Measurements from ENCODE around the gene SLC19A1.

SLC19A1 gene

DNA sequence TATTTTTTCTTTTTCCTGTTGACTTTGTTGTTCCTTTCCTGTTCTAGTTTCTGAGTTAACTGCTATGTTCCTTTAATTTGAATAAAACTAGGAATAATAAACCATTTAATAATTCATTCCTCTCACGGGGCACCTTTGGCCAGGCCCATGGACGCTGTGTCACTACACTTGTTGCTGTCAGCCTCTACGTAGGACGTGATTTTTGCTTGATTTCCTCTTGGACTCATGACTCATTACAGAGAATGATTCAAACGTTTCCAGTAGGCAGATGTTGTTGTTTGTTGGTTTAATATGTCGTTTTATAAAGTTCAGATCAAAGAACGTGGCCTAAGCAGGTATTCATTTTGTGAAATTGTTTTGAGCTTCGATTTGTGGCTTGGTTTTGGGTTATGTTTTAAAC is 9.1 kb upstream of the SLC19A1 start:
- Histone ChIP-seq H3K27ac (peak overlapping the region; percentile 83), H3K9me3 (ENCODE audit: low read depth, low read length) (no peaks in the 10 kb centered on the region), H3K4me3 (0 out of 2 replicates have a peak overlapping the region, but pooled peaks have one; percentile 30), H3K36me3 (ENCODE audit: insufficient read depth, low read length) (no peaks in the 10 kb centered on the region), H3K9ac (ENCODE audit: insufficient read length) (peak overlapping the region; percentile 51)
- TF ChIP-seq FOXP2 (optimal IDR thresholded peaks at IDR 0.05; ENCODE audit: control extremely low read depth, extremely low read length, insufficient read depth) (no peak), POLR2AphosphoS5 (IDR thresholded peaks at IDR 0.05; ENCODE audit: borderline replicate concordance, low read depth, low read length) (no peak), EZH2 (IDR thresholded peaks at IDR 0.05) (no peak)
- DNase-seq (ENCODE audit: low read depth, low spot score), result no peak

DNA sequence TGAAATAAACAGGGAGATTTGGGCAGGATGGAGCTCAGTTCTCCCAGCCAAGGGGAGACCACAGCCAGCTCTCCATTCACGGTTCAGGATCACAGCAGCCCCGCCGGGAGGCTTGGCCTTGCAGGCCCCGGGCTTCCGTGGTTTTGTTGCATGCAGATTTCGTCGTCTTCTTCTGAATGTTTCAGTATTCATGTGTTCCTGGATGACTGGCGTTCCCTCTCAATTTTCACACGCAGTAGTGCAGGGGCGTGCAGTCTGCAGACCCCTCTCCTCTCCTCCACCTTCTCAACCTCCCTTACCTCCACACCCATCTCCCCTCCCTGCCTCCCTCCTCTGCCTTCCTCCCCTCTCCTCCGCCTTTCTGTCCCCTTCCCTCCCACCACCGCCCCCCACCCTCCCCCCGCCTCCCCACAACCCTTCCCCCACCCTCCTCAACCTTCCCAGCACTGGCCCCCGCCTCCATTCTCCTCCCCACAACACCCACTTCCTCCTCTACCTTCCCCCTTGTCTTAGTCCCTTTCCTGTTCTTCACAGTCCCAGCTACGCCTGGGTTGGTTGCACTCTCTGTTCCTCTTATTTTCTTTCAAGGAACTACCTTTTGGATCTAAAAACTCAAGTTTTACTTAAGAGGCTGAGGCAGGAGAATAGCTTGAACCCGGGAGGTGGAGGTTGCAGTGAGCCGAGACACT is 8.4 kb upstream of the SLC19A1 start:
- DNase-seq (ENCODE audit: low read depth, low spot score), result no peak
- peak overlapping the region; percentile 83 for H3K27ac ChIP-seq
- peak overlapping the region; percentile 51 for H3K9ac ChIP-seq (ENCODE audit: insufficient read length)

DNA sequence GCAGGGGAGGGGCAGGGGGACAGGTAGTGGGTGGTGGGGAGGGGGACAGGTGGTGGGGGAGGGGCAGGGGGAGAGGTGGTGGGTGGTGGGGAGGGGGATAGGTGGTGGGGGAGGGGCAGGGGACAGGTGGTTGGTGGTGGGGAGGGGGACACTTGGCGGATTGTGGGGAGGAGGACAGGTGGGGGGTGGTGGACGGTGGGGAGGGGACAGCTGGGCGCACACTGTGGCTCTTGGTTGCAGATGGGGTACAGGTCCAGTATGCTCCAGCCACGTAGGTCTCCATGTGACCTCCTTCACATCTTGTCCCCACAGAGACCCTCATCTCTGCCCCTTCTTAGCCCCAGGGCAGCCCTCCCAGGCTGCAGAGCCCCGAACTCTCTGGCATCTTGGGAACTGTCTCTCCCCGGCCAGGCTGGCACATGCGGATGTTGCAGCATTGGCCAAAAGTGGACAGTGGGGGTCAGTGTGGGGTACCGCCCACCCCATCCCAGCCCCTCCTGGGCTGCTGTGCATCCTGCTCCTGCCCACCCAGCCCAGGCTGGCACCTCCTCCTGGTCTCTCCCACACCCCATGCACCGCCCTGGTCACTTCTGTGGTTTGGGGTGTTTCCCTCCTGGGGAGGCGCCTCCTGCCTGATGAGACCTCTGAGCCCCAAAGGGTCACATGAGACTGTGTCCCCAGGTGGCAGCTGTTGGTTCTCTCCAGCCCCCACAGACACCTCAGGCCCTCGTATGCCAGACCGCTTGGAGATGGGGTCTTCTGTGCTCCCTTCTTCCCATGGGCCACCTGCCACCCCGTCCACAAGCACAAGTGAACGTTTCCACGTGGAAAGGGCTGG is 7.6 kb upstream of the SLC19A1 start:
- TF ChIP-seq POLR2AphosphoS5 (IDR thresholded peaks at IDR 0.05; ENCODE audit: borderline replicate concordance, low read depth, low read length), result no peak
- TF ChIP-seq FOXP2 (optimal IDR thresholded peaks at IDR 0.05; ENCODE audit: control extremely low read depth, extremely low read length, insufficient read depth), result no peak
- TF ChIP-seq EZH2 (IDR thresholded peaks at IDR 0.05), result no peak

More for the DNA sequence above, 8.4 kb upstream of the SLC19A1 start:
- Histone ChIP-seq H3K9me3 (ENCODE audit: low read depth, low read length) (no peaks in the 10 kb centered on the region), H3K36me3 (ENCODE audit: insufficient read depth, low read length) (no peaks in the 10 kb centered on the region), H3K4me3 (0 out of 2 replicates have a peak overlapping the region, but pooled peaks have one; percentile 30)
- TF ChIP-seq EZH2 (IDR thresholded peaks at IDR 0.05), result no peak
- TF ChIP-seq POLR2AphosphoS5 (IDR thresholded peaks at IDR 0.05; ENCODE audit: borderline replicate concordance, low read depth, low read length), result no peak
- TF ChIP-seq FOXP2 (optimal IDR thresholded peaks at IDR 0.05; ENCODE audit: control extremely low read depth, extremely low read length, insufficient read depth), result no peak

DNA sequence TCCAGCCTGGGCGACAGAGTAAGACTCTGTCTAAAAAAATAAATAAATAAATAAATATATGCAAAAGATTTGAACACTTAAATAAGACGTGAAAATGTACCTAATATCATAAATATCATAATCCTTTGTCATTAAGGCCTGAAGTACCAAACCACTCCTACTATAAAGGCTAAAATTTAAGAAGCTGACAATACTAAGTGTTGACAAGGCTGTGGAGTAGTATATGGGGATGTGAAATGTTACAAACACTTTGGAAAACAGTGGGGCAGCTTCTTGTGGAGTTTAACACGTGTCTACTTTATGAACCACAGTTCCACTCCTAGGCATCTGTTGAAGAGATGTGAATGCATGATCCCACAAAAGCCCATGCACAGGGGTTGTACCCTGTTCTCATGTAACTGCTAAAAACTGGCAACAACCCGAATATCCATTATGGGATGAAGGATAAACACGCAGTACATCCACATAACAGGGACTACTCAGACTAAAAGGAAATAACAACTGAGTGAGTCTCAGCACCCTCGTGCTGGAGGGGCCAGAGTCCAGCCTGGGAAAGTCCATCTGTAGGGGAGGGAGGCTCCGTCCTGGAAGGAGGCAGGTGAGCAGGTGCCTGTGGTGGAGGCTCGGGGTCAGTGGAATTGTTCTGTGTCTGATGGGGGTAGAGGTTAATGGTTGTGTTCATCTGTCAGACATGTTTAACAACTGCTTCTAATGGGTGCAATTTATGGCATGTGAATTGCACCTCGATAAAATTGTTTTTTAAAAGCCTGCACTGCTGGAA is 6.7 kb upstream of the SLC19A1 start:
- no peak overlapping the region for H3K27ac ChIP-seq
- DNase-seq (ENCODE audit: low read depth, low spot score), result no peak
- H3K36me3 ChIP-seq (ENCODE audit: insufficient read depth, low read length), result no peaks in the 10 kb centered on the region
- H3K9ac ChIP-seq (ENCODE audit: insufficient read length), result no peak overlapping the region
- TF ChIP-seq EZH2 (IDR thresholded peaks at IDR 0.05) (no peak), POLR2AphosphoS5 (IDR thresholded peaks at IDR 0.05; ENCODE audit: borderline replicate concordance, low read depth, low read length) (no peak), FOXP2 (optimal IDR thresholded peaks at IDR 0.05; ENCODE audit: control extremely low read depth, extremely low read length, insufficient read depth) (no peak)
- H3K9me3 ChIP-seq (ENCODE audit: low read depth, low read length), result no peaks in the 10 kb centered on the region
- no peak overlapping the region for H3K4me3 ChIP-seq

More for the DNA sequence above, 7.6 kb upstream of the SLC19A1 start:
- Histone ChIP-seq H3K4me3 (no peak overlapping the region), H3K9me3 (ENCODE audit: low read depth, low read length) (no peaks in the 10 kb centered on the region), H3K36me3 (ENCODE audit: insufficient read depth, low read length) (no peaks in the 10 kb centered on the region), H3K9ac (ENCODE audit: insufficient read length) (no peak overlapping the region), H3K27ac (no peak overlapping the region)
- no peak for DNase-seq (ENCODE audit: low read depth, low spot score)

DNA sequence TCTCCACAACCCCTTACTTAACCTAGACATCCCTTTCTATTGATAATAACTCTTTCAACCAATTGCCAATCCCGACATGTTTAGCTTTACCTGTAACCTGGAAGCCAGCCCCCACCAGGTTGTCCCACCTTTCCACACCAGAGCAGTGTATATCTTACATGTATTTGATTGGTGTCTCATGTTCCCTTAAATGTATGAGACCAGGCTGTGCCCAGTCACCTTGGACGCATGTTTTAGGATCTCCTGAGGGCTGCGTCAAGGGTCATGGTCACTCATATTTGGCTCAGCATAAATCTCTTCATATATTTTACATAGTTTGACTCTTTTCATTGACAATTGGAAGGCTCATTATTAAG is 5.3 kb upstream of the SLC19A1 start:
- Histone ChIP-seq H3K9me3 (ENCODE audit: low read depth, low read length) (no peaks in the 10 kb centered on the region), H3K27ac (no peak overlapping the region), H3K9ac (ENCODE audit: insufficient read length) (no peak overlapping the region), H3K36me3 (ENCODE audit: insufficient read depth, low read length) (no peaks in the 10 kb centered on the region), H3K4me3 (no peak overlapping the region)
- DNase-seq (ENCODE audit: low read depth, low spot score), result no peak
- no peak for TF ChIP-seq EZH2 (IDR thresholded peaks at IDR 0.05)
- no peak for TF ChIP-seq FOXP2 (optimal IDR thresholded peaks at IDR 0.05; ENCODE audit: control extremely low read depth, extremely low read length, insufficient read depth)

DNA sequence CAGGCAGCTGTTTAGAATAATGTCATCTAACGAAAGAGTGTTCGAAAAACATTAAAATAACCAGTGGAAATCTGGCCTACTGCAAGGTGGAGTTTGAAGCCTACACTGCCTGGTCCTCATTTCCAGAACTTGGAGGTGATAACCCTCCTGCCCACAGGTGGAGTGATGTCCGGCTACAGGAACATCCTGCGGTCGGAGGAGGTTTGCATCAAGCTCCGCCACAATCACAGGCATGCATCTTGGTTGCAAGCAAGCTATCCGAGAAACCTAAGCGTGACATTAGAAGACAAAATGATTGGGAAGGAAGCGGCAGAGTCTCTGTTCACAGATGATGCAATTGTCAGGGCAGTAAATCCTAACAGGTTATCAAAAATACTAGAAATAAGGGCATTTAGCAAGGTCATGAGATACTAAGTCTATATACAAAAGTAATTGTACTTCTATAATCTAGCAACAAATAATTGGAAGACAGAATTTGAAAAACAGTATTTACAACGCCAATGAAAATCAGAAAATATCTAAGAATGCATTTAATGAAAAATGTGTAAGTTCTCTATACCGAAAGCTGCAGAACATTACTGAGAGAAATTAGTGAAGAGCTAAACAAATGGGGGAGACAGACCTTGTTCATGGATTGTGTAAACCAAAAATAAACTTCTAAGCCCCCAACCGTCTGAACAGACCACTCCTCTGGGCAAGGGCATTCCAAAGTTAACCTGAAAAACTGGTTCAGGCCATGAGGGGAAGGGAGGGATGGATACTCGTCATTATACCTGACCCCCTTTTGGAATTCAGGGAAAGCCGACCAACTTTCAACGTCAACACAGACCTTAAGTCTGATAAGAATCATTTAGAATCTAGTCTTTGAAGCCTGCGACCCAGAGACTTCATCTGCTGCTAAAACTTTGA is 4.7 kb upstream of the SLC19A1 start:
- DNase-seq (ENCODE audit: low read depth, low spot score), result no peak
- no peak overlapping the region for H3K27ac ChIP-seq
- H3K9me3 ChIP-seq (ENCODE audit: low read depth, low read length), result no peaks in the 10 kb centered on the region
- TF ChIP-seq EZH2 (IDR thresholded peaks at IDR 0.05) (no peak), POLR2AphosphoS5 (IDR thresholded peaks at IDR 0.05; ENCODE audit: borderline replicate concordance, low read depth, low read length) (no peak)
- no peak overlapping the region for H3K9ac ChIP-seq (ENCODE audit: insufficient read length)
- no peaks in the 10 kb centered on the region for H3K36me3 ChIP-seq (ENCODE audit: insufficient read depth, low read length)
- no peak overlapping the region for H3K4me3 ChIP-seq

DNA sequence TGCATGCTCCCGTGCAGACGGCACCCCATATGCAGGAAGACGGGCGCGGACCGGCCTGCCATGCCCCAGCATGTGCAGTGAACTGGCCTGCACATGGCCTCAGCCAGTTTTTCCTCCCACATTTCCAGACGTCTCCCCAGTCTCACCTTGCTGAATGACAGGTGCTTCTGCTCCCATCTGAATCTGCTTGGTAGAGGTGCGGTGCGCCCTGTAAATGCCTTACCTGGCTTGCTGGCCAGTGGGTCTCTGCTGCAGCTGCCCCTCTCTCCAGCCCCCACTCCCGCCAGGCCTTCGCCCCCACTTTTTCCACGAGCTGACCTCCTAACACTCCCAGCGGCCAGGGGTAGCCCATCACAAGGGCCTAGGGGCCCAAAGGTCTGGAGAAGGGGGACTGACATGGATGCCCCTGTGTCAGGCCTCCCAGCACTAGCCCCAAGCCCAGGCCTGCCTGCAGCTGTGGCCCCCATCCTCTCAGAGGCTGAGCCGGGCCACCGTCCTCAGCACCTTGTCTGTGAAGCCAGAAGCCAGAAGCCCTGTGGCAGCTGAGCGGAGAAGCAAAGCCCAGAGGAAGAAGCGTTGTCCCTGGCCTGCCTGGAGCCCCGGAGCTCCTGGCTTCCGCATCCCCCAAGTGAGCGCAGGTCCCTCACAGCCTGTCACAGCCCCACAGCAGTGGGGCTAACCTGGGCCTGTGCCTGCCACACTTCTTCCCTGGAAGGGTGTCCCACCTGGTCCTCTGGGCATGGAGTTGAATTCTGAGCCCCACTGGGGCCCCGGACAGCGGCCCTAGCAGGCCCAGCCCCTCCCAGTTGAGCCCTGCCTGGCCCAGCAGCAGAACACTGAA is 3.7 kb upstream of the SLC19A1 start:
- Histone ChIP-seq H3K9ac (ENCODE audit: insufficient read length) (no peak overlapping the region), H3K27ac (no peak overlapping the region), H3K9me3 (ENCODE audit: low read depth, low read length) (no peaks in the 10 kb centered on the region), H3K36me3 (ENCODE audit: insufficient read depth, low read length) (no peaks in the 10 kb centered on the region), H3K4me3 (no peak overlapping the region)
- TF ChIP-seq POLR2AphosphoS5 (IDR thresholded peaks at IDR 0.05; ENCODE audit: borderline replicate concordance, low read depth, low read length) (no peak), FOXP2 (optimal IDR thresholded peaks at IDR 0.05; ENCODE audit: control extremely low read depth, extremely low read length, insufficient read depth) (no peak), EZH2 (IDR thresholded peaks at IDR 0.05) (no peak)
- no peak for DNase-seq (ENCODE audit: low read depth, low spot score)

All from SK-N-MC (cell line).